SK-N-SH (cell line): ENCODE results near the gene FAM168A. TPM values are rescaled to one million over a fixed set of nuclear protein-coding genes. Genes with fewer than 3 reads are reported as not detected.

Source experiments
- CTCF ChIA-PET: fragments of 300-600, 350-600 bp; formaldehyde crosslinking; extraction: SDS; loops from one replicate; lab custom pipeline; 2021; lab: Yijun Ruan, JAX
- POLR2A ChIA-PET: fragments of 350-600 bp; sonication (Branson Sonifier 250); formaldehyde crosslinking; extraction: SDS; loops from one replicate; lab custom pipeline; 2020; ENCODE audit warnings: antibody characterized with exemption, inconsistent platforms; lab: Yijun Ruan, JAX
- DNase-seq: peaks from one replicate; pipeline ENCODE4 v3.0.0; 2012
- H2AFZ ChIP-seq: fragments of 200-600 bp; sonication (generic); 2 replicates; pipeline ENCODE4 v1.8.1; 2016; ENCODE audit warnings: antibody characterized with exemption, mild to moderate bottlenecking, low read depth
- H3F3A ChIP-seq: fragments of 200-600 bp; sonication (generic); replicated peaks from 2 replicates; pipeline ENCODE3; 2016; ENCODE audit warnings: antibody characterized with exemption, mild to moderate bottlenecking; ENCODE audit not compliant: insufficient read depth
- H3K27ac ChIP-seq, 2 experiments: fragments of 200-500 bp in 1 of 2; fragments of 200-600 bp in 1 of 2; sonication (Bioruptor generic) in 1 of 2; sonication (generic), shearing (Covaris generic) in 1 of 2; 2 replicates each; pipeline versions ENCODE4 v1.5.1 to v1.6.1; 2014 to 2016; ENCODE audit warnings: low read depth in 2 of 2, inconsistent platforms in 1 of 2, low read length in 1 of 2, mild to moderate bottlenecking in 1 of 2, mixed read lengths in 1 of 2
- H3K27me3 ChIP-seq: fragments of 200-600 bp; sonication (generic), shearing (Covaris generic); 2 replicates; pipeline ENCODE4 v1.6.1; 2016; ENCODE audit warnings: mixed run types; ENCODE audit not compliant: insufficient read depth
- H3K36me3 ChIP-seq, 2 experiments: fragments of 200-500 bp in 1 of 2; fragments of 200-600 bp in 1 of 2; sonication (Bioruptor generic) in 1 of 2; sonication (generic) in 1 of 2; replicated peaks in 1 of 2; 2 replicates each; pipeline versions ENCODE3 to v1.5.1; 2014 to 2016; ENCODE audit warnings: low read length in 1 of 2, mild to moderate bottlenecking in 1 of 2; ENCODE audit not compliant: insufficient read depth in 2 of 2, control insufficient read depth in 1 of 2
- H3K4me1 ChIP-seq, 2 experiments: fragments of 200-500 bp in 1 of 2; fragments of 200-600 bp in 1 of 2; sonication (Bioruptor generic) in 1 of 2; sonication (generic), shearing (Covaris generic) in 1 of 2; 2 replicates each; pipeline versions ENCODE4 v1.5.1 to v1.6.1; 2014 to 2016; ENCODE audit warnings: low read depth in 1 of 2, low read length in 1 of 2, mixed run types in 1 of 2; ENCODE audit not compliant: insufficient read depth in 2 of 2, control insufficient read depth in 1 of 2
- H3K4me2 ChIP-seq: fragments of 200-600 bp; sonication (generic), shearing (Covaris generic); 2 replicates; pipeline ENCODE4 v1.6.1; 2017; ENCODE audit warnings: mixed run types
- H3K4me3 ChIP-seq, 2 experiments: fragments of 200-500 bp in 1 of 2; fragments of 200-600 bp in 1 of 2; sonication (Bioruptor generic) in 1 of 2; sonication (generic), shearing (Covaris generic) in 1 of 2; 2 replicates each; pipeline versions ENCODE4 v1.5.1 to v1.8.1; 2014 to 2016; ENCODE audit warnings: low read depth in 2 of 2, inconsistent platforms in 1 of 2, low read length in 1 of 2, mild to moderate bottlenecking in 1 of 2, mixed read lengths in 1 of 2, moderate library complexity in 1 of 2
- H3K79me2 ChIP-seq: fragments of 200-600 bp; sonication (generic); 2 replicates; pipeline ENCODE4 v1.8.1; 2017; ENCODE audit warnings: mild to moderate bottlenecking; ENCODE audit not compliant: insufficient read depth
- H3K9ac ChIP-seq: fragments of 200-600 bp; sonication (generic); 2 replicates; pipeline ENCODE4 v1.6.1; 2017; ENCODE audit warnings: mixed run types
- H3K9me2 ChIP-seq: fragments of 200-600 bp; sonication (generic); 2 replicates; pipeline ENCODE4 v1.6.1; 2017; ENCODE audit warnings: mixed run types
- H3K9me3 ChIP-seq: fragments of 200-600 bp; sonication (generic); 2 replicates; pipeline ENCODE4 v1.6.1; 2017; ENCODE audit warnings: mixed run types, mild to moderate bottlenecking, moderate library complexity
- H4K20me1 ChIP-seq: fragments of 200-600 bp; sonication (generic); 2 replicates; pipeline ENCODE4 v1.6.1; 2017; ENCODE audit warnings: mild to moderate bottlenecking, mixed run types; ENCODE audit not compliant: insufficient read depth
- EP300 ChIP-seq, 2 experiments: IDR thresholded peaks; 2 replicates each; pipeline versions ENCODE4 v1.4.0 to v1.6.1; 2012; ENCODE audit warnings: borderline replicate concordance in 1 of 2, low read depth in 1 of 2, low read length in 1 of 2
- EZH2phosphoT487 ChIP-seq: fragments of 200-600 bp; sonication (generic); IDR thresholded peaks from 2 replicates; pipeline ENCODE4 v1.6.1; 2017; ENCODE audit warnings: low read depth, mixed run types, mild to moderate bottlenecking, antibody characterized with exemption, moderate library complexity, borderline replicate concordance
- FOSL2 ChIP-seq: IDR thresholded peaks from 2 replicates; pipeline ENCODE4 v1.4.0; 2012; ENCODE audit warnings: low read depth, mild to moderate bottlenecking, moderate library complexity, borderline replicate concordance
- JUND ChIP-seq: IDR thresholded peaks from 2 replicates; pipeline ENCODE4 v1.4.0; 2012
- RAD21 ChIP-seq: IDR thresholded peaks from 2 replicates; pipeline ENCODE4 v1.6.1; 2012; ENCODE audit warnings: mild to moderate bottlenecking, low read length
- REST ChIP-seq: IDR thresholded peaks from 2 replicates; pipeline ENCODE4 v1.6.1; 2012; ENCODE audit warnings: mild to moderate bottlenecking, low read depth, low read length, moderate library complexity
- RFX5 ChIP-seq: IDR thresholded peaks from 2 replicates; pipeline ENCODE4 v1.6.1; 2012; ENCODE audit warnings: mild to moderate bottlenecking, improper control_type of control experiment, low read length
- SIN3A ChIP-seq: IDR thresholded peaks from 2 replicates; pipeline ENCODE4 v1.6.1; 2012; ENCODE audit warnings: low read depth, mild to moderate bottlenecking, low read length, moderate library complexity, borderline replicate concordance
- TAF1 ChIP-seq: IDR thresholded peaks from 2 replicates; pipeline ENCODE4 v1.6.1; 2012; ENCODE audit warnings: low read depth, mild to moderate bottlenecking, low read length, moderate library complexity, borderline replicate concordance
- TEAD4 ChIP-seq: IDR thresholded peaks from 2 replicates; pipeline ENCODE4 v1.4.0; 2012; ENCODE audit warnings: mild to moderate bottlenecking, borderline replicate concordance; ENCODE audit not compliant: insufficient read depth
- WGBS: methylation state at CpG from one replicate; pipeline ENCODE4 v1.1.6; 2017; ENCODE audit warnings: low lambda C conversion rate; 5-methylcytosine and 5-hydroxymethylcytosine counted together
- polyA plus RNA-seq, 3 experiments: library from polyadenylated mRNA; depleted of rRNA; stranded (reverse); fragments of >200 nt; gene quantifications; 2 replicates each; pipeline ENCODE4 v1.2.3, GENCODE V29; 2012
- TF ChIP-seq, protein P1 (sequence below): IDR thresholded peaks from 2 replicates; pipeline ENCODE4; 2012

The FAM168A gene
- polyA plus RNA-seq, 1 of the 3 experiments (the other 2 are of a cell fraction), result 17.8 TPM

DNA sequence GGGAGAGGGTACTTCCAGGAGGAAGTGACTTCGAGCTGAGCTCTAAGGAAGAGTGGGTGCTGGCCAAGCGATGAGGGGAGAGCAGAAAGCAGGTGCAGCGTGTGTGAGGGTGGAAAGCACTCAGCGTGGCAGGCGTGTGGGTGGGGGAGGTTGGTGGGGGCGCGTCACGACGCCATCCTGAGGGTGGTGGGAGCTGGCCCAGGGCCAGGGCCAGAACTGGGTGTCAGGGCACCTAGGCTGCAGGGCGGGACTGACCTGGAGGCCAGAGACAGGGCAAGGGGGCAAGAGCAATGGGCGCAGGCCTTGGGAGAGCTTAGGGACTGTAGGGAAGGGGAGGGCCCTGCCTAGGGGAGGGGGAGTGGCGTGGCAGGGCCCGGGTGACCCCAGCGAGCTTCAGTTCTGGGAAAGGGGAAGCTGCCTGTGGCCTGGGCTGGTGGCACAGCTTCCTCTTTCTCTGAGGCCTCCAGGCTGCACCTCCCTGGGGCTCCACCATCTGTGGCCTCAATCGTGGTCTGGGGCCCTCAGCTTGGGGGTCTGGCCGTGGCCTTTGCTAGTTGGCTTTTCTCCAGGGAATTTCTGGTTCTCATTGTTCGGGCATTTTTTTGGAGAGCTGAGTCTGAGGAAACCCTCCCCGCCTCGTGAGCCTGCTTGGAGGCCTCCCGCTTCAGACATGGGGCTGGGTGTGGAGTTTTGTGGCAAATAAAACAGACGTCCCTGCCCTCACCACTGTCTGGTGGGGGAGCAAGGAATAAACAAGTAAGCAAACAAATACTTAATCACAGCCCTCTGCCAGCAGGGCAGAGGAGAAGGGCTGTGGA is 212.8 kb downstream of the FAM168A start:
- no peak for DNase-seq

More for the DNA sequence above, 212.8 kb downstream of the FAM168A start:
- CTCF ChIA-PET, result interaction anchor here (0.6 to 3.7 kb wide), 11 partner anchors 9 to 276 kb away, joined by 3 to 31 read pairs (median 3); no protein-coding TSS in a partner anchor
- TF ChIP-seq RFX5, result no peak
- TF ChIP-seq FOSL2, result no peak
- TF ChIP-seq, protein P1, sequence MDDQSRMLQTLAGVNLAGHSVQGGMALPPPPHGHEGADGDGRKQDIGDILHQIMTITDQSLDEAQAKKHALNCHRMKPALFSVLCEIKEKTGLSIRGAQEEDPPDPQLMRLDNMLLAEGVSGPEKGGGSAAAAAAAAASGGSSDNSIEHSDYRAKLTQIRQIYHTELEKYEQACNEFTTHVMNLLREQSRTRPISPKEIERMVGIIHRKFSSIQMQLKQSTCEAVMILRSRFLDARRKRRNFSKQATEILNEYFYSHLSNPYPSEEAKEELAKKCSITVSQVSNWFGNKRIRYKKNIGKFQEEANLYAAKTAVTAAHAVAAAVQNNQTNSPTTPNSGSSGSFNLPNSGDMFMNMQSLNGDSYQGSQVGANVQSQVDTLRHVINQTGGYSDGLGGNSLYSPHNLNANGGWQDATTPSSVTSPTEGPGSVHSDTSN, result no peak
- TF ChIP-seq EP300 (IDR thresholded peaks at IDR 0.05; ENCODE audit: borderline replicate concordance in 1 of 2, low read depth in 1 of 2, low read length in 1 of 2), result no peak
- TF ChIP-seq TEAD4, result no peak
- no peak for TF ChIP-seq JUND
- no peak for TF ChIP-seq RAD21
- TF ChIP-seq SIN3A, result no peak
- no peak for TF ChIP-seq EZH2phosphoT487
- TF ChIP-seq REST, result no peak
- TF ChIP-seq TAF1, result no peak
- Histone ChIP-seq H4K20me1 (peaks cover 27% of the 10 kb centered on the region; the same call in 1 of the 2 replicates), H3K27ac (no peak overlapping the region), H3K4me1 (peaks cover 15 to 24% of the 10 kb centered on the region in 2 experiments; a peak in 2 of 4 replicates), H3K4me2 (no peak overlapping the region), H2AFZ (no peak overlapping the region), H3K9me2 (no peaks in the 10 kb centered on the region), H3F3A (no peaks in the 10 kb centered on the region), H3K9me3 (no peaks in the 10 kb centered on the region), H3K9ac (no peak overlapping the region), H3K79me2 (peaks cover 57% of the 10 kb centered on the region), H3K36me3 (no peaks in the 10 kb centered on the region), H3K27me3 (no peaks in the 10 kb centered on the region), H3K4me3 (no peak overlapping the region)
- POLR2A ChIA-PET, result no interaction called here
- 86% methylated on average over 13 of the region's 21 CpGs for WGBS
